ENCODE results near the gene UBE2I.
"Not testable (repeated sequence)": the region's sequence is repeated elsewhere in the genome, so short reads cannot be mapped to it uniquely, and the experiment has no call there.

Gene UBE2I

DNA sequence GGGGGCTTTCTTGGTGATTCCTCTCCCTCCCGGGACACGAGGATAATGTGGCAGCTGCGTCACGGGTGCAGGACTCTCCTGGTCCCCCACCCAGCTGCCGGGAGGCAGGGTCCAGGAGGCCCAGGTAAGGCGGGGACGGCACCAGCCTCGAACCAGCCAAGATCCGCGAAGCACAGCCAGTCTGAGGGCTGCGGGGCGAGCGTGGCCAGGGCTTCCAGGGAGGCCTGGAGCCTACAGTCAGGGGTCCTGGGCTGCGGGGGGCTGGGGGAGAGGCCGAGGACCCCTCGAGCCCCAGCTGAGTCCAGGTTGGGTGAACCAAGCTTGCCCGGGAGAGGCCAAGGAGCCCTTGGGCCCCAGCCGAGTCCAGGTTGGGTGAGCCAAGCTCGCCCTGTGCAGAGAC lies 43.6 kb upstream of the UBE2I start:
- H3K9me3 ChIP-seq (ENCODE audit: severe bottlenecking): no peaks in the 10 kb centered on the region

DNA sequence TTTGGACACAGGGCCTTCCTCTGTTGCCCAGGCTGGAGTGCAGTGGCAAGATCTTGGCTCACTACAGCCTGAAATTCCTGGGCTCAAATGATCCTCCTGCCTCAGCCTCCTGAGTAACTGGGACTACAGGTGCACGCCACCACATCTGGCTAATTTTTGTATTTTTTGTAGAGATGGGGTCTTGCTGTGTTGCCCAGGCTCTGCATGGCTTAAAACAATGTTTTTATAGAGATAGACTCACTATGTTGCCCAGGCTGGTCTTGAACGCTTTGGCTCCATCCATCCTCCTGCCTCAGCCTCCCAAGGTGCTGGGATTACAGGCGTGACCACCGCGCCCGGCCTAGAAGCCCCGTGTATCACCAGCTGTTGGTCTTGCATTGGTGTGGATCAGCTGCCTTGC lies 40.0 kb upstream of the UBE2I start:
- not testable (repeated sequence) for H3K4me3 ChIP-seq (ENCODE audit: low read depth, low read length); H3K9me3 ChIP-seq (ENCODE audit: severe bottlenecking); H3K36me3 ChIP-seq; H3K27me3 ChIP-seq (ENCODE audit: insufficient read depth, low read depth, severe bottlenecking); DNase-seq; H3K27ac ChIP-seq

More for the DNA sequence above, 43.6 kb upstream of the UBE2I start:
- TF ChIP-seq, protein P1, sequence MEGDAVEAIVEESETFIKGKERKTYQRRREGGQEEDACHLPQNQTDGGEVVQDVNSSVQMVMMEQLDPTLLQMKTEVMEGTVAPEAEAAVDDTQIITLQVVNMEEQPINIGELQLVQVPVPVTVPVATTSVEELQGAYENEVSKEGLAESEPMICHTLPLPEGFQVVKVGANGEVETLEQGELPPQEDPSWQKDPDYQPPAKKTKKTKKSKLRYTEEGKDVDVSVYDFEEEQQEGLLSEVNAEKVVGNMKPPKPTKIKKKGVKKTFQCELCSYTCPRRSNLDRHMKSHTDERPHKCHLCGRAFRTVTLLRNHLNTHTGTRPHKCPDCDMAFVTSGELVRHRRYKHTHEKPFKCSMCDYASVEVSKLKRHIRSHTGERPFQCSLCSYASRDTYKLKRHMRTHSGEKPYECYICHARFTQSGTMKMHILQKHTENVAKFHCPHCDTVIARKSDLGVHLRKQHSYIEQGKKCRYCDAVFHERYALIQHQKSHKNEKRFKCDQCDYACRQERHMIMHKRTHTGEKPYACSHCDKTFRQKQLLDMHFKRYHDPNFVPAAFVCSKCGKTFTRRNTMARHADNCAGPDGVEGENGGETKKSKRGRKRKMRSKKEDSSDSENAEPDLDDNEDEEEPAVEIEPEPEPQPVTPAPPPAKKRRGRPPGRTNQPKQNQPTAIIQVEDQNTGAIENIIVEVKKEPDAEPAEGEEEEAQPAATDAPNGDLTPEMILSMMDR (IDR thresholded peaks at IDR 0.05; ENCODE audit: low read depth, low read length): no peak
- Histone ChIP-seq H3K27me3 (ENCODE audit: insufficient read depth, low read depth, severe bottlenecking) (no peaks in the 10 kb centered on the region), H3K27ac (no peak overlapping the region), H3K4me3 (ENCODE audit: low read depth, low read length) (no peak overlapping the region), H3K36me3 (no peaks in the 10 kb centered on the region)
- no peak for DNase-seq

DNA sequence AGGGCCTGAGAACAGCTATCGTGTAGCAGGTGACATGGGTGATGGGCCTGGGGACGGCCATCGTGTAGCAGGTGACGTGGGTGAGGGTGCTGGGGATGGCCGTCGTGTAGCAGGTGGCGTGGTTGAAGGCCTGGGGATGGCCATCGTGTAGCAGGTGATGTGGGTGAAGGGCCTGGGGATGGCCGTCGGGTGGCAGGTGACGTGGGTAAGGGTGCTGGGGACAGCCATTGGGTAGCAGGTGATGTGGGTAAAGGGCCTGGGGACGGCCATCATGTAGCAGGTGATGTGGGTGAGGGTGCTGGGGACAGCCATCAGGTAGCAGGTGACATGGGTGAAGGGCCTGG lies 38.1 kb upstream of the UBE2I start:
- no peaks in the 10 kb centered on the region for H3K27me3 ChIP-seq (ENCODE audit: insufficient read depth, low read depth, severe bottlenecking)
- no peaks in the 10 kb centered on the region for H3K36me3 ChIP-seq
- TF ChIP-seq, protein P1 (IDR thresholded peaks at IDR 0.05; ENCODE audit: low read depth, low read length): no peak
- no peak for DNase-seq
- H3K27ac ChIP-seq: no peak overlapping the region
- no peak overlapping the region for H3K4me3 ChIP-seq (ENCODE audit: low read depth, low read length)
- no peaks in the 10 kb centered on the region for H3K9me3 ChIP-seq (ENCODE audit: severe bottlenecking)

DNA sequence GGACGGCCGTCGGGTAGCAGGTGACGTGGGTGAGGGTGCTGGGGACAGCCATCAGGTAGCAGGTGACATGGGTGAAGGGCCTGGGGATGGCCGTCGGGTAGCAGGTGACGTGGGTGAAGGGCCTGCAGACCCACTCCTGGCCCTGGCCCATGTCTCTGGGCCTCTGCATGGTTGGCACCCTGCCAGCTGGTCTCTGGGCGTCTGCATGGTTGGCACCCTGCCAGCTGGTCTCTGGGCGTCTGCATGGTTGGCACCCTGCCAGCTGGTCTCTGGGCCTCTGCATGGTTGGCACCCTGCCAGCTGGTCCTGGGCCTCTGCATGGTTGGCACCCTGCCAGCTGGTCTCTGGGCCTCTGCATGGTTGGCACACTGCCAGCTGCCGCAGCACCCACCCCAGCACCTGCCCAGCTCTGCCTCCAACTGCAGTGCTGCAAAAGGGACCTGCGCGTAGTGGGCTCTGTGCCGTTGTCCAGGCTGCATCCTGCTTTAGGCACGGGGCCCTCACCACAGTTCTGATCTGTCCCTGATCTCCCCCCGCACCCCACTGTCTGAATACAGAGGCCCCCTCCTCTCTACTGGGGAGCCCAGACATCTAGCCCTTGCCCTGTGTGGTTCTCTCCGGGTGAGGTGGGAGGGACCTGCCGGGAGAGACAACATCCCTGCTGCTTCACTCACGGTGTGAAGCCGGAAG lies 37.6 kb upstream of the UBE2I start:
- H3K9me3 ChIP-seq (ENCODE audit: severe bottlenecking); H3K27ac ChIP-seq; H3K27me3 ChIP-seq (ENCODE audit: insufficient read depth, low read depth, severe bottlenecking); H3K4me3 ChIP-seq (ENCODE audit: low read depth, low read length); DNase-seq; H3K36me3 ChIP-seq: not testable (repeated sequence)

DNA sequence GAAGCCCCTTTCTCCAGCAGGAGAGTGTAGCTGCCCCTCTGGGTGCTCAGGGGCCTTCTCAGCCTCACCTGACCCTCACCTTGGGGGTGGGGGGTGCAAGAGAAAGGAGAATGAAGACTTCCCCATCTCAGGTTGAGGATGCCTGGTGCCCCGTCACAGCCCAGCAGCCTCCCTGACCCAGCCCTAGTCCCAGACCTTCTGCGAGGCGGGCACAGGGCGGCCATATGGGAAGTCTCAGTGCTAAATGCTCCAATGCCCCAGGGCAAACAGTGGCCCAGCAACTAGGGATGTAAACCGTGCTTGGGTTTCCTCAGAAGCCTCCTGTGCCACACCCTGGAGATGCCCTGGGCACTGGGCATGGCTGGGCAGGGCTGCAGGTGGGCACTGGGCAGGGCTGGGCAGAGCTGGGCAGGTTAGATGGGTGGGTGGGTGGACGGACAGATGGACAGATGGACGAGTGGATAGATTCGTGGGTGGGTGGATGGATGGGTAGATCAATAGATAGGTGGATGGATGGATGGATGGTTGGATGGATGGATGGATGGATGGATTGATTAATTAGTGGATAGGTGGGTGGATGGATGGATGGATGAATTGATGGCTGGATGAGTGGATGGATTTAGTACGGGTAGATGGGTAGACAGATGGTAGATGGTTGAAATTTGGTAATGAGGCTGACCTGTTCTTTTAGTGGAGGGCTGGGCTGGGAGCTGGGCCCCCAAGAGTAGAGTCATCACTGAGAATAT lies 36.8 kb upstream of the UBE2I start:
- no peaks in the 10 kb centered on the region for H3K27me3 ChIP-seq (ENCODE audit: insufficient read depth, low read depth, severe bottlenecking)
- no peak overlapping the region for H3K4me3 ChIP-seq (ENCODE audit: low read depth, low read length)
- TF ChIP-seq, protein P1 (IDR thresholded peaks at IDR 0.05; ENCODE audit: low read depth, low read length): no peak
- DNase-seq: no peak
- H3K36me3 ChIP-seq: no peaks in the 10 kb centered on the region
- no peak overlapping the region for H3K27ac ChIP-seq
- H3K9me3 ChIP-seq (ENCODE audit: severe bottlenecking): no peaks in the 10 kb centered on the region

DNA sequence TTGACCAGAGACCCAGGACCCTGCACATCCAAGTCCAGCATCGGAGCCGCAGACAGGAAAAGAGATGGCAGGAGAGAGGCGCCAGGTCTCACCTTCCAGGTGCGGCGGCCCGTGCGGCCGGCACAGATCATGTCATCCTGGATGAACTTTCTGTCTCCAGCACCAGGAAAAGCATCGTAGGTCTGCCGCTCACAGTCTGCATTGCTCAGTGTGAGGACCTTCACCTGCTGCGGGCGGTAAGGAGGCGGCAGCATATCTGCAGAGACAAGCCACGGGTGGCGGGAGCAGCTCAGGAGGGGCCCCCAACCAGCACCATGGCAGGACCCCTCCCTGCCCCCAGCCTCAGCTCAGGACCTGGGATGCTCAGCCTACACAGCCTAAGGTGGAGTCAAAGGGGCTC lies 35.6 kb upstream of the UBE2I start:
- no peaks in the 10 kb centered on the region for H3K9me3 ChIP-seq (ENCODE audit: severe bottlenecking)
- no peak overlapping the region for H3K27ac ChIP-seq
- no peak overlapping the region for H3K4me3 ChIP-seq (ENCODE audit: low read depth, low read length)
- TF ChIP-seq, protein P1 (IDR thresholded peaks at IDR 0.05; ENCODE audit: low read depth, low read length): no peak
- DNase-seq: no peak
- H3K27me3 ChIP-seq (ENCODE audit: insufficient read depth, low read depth, severe bottlenecking): no peaks in the 10 kb centered on the region
- H3K36me3 ChIP-seq: no peaks in the 10 kb centered on the region

DNA sequence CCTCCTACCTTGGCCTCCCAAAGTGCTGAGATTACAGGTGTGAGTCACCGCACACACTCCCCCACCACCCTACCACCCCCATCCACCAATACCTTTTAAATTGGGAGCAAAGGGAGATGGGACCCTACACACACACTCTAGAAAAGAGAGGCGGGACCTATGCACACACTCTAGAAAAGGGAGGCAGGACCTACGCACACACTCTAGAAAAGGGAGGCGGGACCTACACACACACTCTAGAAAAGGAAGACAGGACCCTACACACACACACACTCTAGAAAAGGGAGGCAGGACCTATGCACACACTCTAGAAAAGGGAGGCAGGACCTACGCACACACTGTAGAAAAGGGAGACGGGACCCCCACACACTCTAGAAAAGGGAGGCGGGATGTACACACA lies 34.7 kb upstream of the UBE2I start:
- H3K27ac ChIP-seq: no peak overlapping the region
- TF ChIP-seq, protein P1 (IDR thresholded peaks at IDR 0.05; ENCODE audit: low read depth, low read length): no peak
- H3K4me3 ChIP-seq (ENCODE audit: low read depth, low read length): no peak overlapping the region
- no peaks in the 10 kb centered on the region for H3K9me3 ChIP-seq (ENCODE audit: severe bottlenecking)
- no peaks in the 10 kb centered on the region for H3K36me3 ChIP-seq
- H3K27me3 ChIP-seq (ENCODE audit: insufficient read depth, low read depth, severe bottlenecking): no peaks in the 10 kb centered on the region
- no peak for DNase-seq
